ENCODE measurements around the gene MAP6.

Gene MAP6

GRCh38 chr11:75665990-75666389, 2.8 kb downstream of the MAP6 start:
- DNase-seq = no peak

- no peak for DNase-seq
Observed at GRCh38 chr11:75665126-75665525, 3.7 kb downstream of the MAP6 start.

- no peak for DNase-seq
Observed at GRCh38 chr11:75664389-75664788, 4.4 kb downstream of the MAP6 start.

- no peak for DNase-seq
Observed at GRCh38 chr11:75663808-75664207, 5.0 kb downstream of the MAP6 start.

GRCh38 chr11:75659836-75660235, 9.0 kb downstream of the MAP6 start:
- DNase-seq = no peak

GRCh38 chr11:75656044-75656727, 12.7 kb downstream of the MAP6 start:
- DNase-seq = no peak

- DNase-seq = no peak
Observed at GRCh38 chr11:75655605-75656004, 13.2 kb downstream of the MAP6 start.

GRCh38 chr11:75654314-75654713, 14.5 kb downstream of the MAP6 start:
- no peak for DNase-seq

GRCh38 chr11:75653532-75653931, 15.3 kb downstream of the MAP6 start:
- no peak for DNase-seq

GRCh38 chr11:75652936-75653335, 15.9 kb downstream of the MAP6 start:
- no peak for DNase-seq

GRCh38 chr11:75651218-75651617, 17.6 kb downstream of the MAP6 start:
- DNase-seq = no peak

GRCh38 chr11:75650167-75650723, 18.6 kb downstream of the MAP6 start:
- DNase-seq = no peak

GRCh38 chr11:75644946-75645345, 23.9 kb downstream of the MAP6 start:
- no peak for DNase-seq

- DNase-seq = no peak
Observed at GRCh38 chr11:75644370-75644769, 24.5 kb downstream of the MAP6 start.

- no peak for DNase-seq
Observed at GRCh38 chr11:75642402-75643113, 26.3 kb downstream of the MAP6 start.

GRCh38 chr11:75639762-75640181, 29.1 kb downstream of the MAP6 start:
- peak; percentile 95 for DNase-seq

- DNase-seq = no peak
Observed at GRCh38 chr11:75637998-75638397, 30.8 kb downstream of the MAP6 start.

- DNase-seq = peak; percentile 86
Observed at GRCh38 chr11:75635066-75635862, 33.6 kb downstream of the MAP6 start.

- no peak for DNase-seq
Observed at GRCh38 chr11:75633409-75634066, 35.3 kb downstream of the MAP6 start.

- no peak for DNase-seq
Observed at GRCh38 chr11:75632962-75633361, 35.9 kb downstream of the MAP6 start.

GRCh38 chr11:75632450-75632849, 36.4 kb downstream of the MAP6 start:
- no peak for DNase-seq

- no peak for DNase-seq
Observed at GRCh38 chr11:75631086-75631730, 37.6 kb downstream of the MAP6 start.
